ENCODE results near the gene CACNA2D3. TPM values are rescaled to one million over a fixed set of nuclear protein-coding genes. Genes with fewer than 3 reads are reported as not detected.

Gene CACNA2D3
- total RNA-seq, 1 donor: 4.3 TPM

DNA sequence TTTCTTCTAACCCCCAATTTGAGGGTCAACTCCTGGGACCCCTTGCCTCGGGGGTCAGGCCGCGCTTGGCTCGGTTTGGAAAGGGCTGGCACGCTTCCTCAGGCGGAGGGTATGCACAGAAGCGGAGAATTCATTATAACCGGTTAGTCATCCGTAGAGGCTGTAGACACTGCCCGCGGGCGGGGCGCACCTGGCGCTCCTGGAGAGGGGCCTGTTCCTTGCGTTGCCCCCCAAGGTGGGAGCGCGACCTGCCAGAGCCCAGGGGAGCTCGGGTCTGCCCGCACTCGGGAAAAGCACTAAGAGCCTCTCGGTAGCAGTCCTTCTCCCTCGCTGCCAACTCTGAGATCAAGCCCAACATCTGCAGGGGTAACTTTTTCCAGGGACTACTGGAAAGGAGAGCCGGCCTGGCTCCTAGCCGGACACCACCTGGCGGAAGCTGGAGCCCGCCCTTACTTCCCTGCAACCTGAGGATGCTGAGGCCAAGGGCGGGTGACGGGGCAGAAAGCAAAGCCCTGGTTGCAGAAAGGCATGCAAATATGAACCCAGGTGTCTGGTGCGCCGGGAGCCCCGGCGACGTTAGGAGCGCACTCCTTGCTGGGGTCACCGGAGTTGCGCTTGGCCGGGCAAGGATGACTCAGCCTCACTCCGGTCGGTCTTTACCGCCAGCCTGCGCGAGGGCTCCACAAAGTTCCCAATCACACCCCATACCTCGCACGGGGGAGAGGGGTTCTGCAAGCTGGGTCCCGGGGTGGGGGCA lies 1.5 kb upstream of the CACNA2D3 start:
- no peak overlapping the region for H3K4me3 ChIP-seq (ENCODE audit: low read depth, low read length)
- no peak for DNase-seq (ENCODE audit: low read depth)
- TF ChIP-seq, protein P1, sequence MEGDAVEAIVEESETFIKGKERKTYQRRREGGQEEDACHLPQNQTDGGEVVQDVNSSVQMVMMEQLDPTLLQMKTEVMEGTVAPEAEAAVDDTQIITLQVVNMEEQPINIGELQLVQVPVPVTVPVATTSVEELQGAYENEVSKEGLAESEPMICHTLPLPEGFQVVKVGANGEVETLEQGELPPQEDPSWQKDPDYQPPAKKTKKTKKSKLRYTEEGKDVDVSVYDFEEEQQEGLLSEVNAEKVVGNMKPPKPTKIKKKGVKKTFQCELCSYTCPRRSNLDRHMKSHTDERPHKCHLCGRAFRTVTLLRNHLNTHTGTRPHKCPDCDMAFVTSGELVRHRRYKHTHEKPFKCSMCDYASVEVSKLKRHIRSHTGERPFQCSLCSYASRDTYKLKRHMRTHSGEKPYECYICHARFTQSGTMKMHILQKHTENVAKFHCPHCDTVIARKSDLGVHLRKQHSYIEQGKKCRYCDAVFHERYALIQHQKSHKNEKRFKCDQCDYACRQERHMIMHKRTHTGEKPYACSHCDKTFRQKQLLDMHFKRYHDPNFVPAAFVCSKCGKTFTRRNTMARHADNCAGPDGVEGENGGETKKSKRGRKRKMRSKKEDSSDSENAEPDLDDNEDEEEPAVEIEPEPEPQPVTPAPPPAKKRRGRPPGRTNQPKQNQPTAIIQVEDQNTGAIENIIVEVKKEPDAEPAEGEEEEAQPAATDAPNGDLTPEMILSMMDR (IDR thresholded peaks at IDR 0.05; ENCODE audit: insufficient read depth, low read depth, low read length): no peak

DNA sequence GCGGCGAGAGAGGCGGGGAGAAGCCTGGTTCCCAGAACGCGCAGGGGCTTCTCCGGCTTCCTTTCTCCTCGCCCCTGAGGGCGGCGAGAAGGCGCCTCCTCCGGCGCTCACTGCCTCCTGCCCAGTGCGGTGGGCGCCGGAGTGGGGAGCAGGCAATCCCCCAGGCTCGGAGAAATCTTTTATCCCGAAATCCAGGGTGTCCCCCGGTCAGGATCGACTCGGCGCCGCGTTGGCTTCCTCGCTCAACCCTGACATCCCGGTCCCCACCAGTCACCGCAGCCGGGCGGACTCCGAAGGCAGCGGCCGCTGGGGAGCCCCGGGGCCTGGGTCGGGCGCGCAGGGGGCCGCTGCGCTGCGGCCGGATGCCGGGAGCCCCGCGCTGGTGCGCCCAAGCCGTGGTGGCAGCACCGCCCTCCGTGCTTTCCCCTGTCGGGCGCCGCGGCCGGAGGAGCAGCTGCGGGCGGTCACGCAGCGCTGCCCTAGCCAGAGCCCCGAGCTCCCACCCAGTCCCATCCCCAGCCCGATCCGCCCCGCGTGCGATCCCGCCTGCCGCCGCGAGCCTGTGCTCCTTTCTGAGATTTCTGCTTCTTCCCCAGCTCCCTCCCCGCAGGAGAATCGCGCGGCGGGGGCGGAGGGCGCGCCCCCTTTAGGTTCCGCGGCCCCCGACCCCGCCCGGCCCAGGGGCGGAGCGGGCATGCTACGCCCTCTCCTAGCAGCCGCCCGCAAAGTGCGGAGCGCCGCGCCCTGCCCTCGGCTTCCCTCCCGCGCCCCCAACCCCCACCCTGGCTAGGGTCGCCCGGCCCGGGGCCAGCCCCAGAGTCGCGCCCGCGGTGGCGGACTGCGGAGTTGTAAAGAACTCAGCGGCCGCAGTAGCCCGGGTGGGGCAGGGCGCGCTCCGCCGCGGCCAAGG lies 683 bp upstream of the CACNA2D3 start:
- DNase-seq (ENCODE audit: low read depth): no peak
- TF ChIP-seq, protein P1 (IDR thresholded peaks at IDR 0.05; ENCODE audit: insufficient read depth, low read depth, low read length): no peak
- no peak overlapping the region for H3K4me3 ChIP-seq (ENCODE audit: low read depth, low read length)

DNA sequence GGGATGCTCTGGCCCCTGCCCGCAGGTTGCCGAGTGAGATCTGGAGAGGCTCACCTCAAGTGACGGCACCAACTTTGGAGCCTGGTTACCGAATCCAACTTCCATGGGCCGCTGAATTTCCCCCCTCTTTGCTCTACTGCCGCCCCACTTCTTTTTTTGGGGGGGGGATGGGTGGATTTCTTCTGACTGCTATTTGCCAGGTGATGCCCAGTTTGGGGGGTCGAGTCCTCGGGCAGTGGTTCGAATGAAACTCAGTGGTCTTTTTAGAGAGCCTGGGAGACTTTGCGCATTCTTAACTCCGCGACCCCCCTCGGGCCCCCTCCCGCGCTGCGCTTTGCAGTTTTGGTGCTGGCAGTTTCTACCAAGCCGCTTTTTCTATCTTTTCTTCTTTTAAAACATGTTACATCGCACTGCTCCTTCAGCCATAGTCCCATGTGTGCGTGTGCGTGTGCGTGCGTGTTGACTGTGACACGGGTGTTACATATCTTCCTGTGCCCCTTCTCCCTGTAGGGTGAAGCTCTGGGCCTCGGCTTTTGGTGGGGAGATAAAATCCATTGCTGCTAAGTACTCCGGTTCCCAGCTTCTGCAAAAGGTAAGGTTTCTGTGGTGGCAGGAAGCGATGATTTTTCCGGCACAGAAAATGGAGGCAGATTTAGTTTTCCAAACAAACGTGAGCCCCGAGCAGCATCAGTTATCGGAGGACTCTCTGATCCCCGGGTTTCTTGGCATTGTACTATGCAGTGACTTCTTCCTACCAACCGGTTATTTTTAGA lies 837 bp downstream of the CACNA2D3 start:
- H3K4me3 ChIP-seq (ENCODE audit: low read depth, low read length): no peak overlapping the region
- TF ChIP-seq, protein P1 (IDR thresholded peaks at IDR 0.05; ENCODE audit: insufficient read depth, low read depth, low read length): no peak
- no peak for DNase-seq (ENCODE audit: low read depth)

DNA sequence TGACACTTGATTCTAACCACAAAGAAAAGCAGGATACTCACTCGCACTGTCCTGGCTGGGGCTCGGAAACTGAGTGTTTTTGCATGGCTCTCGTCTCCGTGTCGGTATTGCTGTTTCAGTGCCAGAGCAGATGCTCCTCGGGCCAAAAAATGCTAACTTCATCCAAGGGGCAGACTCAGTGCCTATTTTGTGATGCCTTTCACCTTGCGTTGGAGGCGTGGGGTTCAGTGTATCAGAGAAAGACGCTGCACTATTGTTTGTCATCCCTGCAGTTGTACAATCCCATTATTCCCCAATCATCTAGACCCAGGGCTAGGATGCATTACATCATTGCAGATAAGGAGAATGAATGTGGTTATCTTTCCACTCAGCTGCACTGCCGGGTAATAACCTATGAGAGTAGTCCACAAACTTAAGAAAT lies 1.4 kb downstream of the CACNA2D3 start:
- TF ChIP-seq, protein P1 (IDR thresholded peaks at IDR 0.05; ENCODE audit: insufficient read depth, low read depth, low read length): no peak
- DNase-seq (ENCODE audit: low read depth): no peak
- H3K4me3 ChIP-seq (ENCODE audit: low read depth, low read length): no peak overlapping the region

DNA sequence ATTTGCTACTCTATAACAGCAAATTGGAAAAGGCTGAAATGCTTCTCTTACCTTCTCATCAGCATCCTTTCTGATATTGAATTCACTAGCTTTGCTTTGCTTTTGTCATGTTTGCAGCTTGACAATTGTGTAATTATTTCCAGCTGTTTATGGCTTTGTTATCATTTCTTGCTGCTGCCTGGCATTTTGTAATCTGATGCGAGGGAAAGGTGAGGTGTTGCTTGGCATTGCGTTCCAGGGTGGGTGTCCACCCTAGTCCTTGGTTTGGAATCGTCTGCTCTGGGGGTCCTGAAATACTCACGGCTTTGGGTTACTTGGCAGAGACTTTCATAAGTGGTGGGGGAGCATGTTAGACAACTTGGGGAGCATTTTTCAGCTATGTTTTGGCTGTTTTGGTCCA lies 2.9 kb downstream of the CACNA2D3 start:
- TF ChIP-seq, protein P1 (IDR thresholded peaks at IDR 0.05; ENCODE audit: insufficient read depth, low read depth, low read length): no peak
- no peak for DNase-seq (ENCODE audit: low read depth)
- no peak overlapping the region for H3K4me3 ChIP-seq (ENCODE audit: low read depth, low read length)

DNA sequence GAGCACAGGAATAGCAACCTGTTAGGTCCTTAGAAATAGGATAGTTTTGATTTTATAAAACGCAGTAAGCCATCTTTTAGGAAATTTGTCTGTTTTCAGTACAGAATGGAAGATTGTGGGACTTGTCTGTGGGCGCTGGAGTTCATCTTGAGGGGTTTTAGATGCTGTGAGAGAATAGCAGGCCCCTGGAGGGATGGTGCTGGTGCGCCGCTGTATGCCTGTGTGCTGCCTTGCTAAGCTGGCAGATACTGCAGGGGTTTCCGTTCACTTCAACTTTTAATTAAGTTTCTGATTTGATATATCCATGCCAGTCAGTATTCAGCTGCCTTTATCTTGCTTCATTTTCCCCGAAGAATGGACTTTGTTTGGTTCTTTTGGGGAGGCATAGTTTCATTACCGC lies 4.2 kb downstream of the CACNA2D3 start:
- no peak overlapping the region for H3K4me3 ChIP-seq (ENCODE audit: low read depth, low read length)
- TF ChIP-seq, protein P1 (IDR thresholded peaks at IDR 0.05; ENCODE audit: insufficient read depth, low read depth, low read length): no peak
- DNase-seq (ENCODE audit: low read depth): no peak
